Hippocampal formation (tissue), 2 donors: ENCODE data around the gene CLCN7.

Experiments used
- DNase-seq, 2 donors: peaks; one replicate each; lab custom pipeline; 2025; lab: John Stamatoyannopoulos, UW

The CLCN7 gene

DNA sequence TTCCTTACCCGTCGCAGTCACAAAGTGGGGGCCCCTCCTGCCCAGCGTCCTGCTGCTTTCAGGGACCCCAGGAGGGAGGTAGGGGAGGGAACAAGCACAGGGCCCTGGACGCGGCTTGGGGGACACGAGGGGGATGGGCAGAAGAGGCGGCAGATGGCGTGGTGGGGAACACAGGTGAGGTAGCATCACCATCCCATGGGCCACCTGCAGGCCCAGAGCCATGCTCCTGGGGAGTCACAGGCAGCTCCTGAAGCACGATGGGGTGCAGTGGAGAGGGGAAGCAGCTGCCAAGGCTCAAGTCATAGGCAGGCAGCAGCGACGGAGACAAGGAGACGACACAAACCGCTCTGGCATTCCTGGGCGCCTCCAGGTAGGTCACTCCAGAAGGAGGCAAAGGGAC lies 71.1 kb downstream of the CLCN7 start:
- DNase-seq: no peak

DNA sequence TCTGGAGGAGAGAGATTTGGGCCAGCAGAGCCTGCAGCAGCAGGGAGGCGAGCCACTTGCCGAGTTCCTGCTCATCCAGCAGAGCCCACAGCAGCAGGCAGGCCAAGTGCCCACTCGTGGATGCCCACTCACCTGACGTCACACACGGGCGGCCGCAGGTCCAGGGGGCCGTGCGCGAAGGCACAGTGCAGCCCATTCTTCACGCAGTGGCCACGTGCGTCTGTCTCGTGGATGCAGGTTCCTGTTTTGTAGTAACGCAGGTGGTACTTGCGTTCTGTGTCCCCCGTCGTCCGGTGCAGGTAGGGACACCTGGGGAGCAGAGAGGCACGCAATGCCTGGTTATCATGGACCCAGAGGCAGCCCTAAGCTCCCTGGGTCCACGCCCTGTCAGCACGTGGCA lies 71.8 kb downstream of the CLCN7 start:
- no peak for DNase-seq

DNA sequence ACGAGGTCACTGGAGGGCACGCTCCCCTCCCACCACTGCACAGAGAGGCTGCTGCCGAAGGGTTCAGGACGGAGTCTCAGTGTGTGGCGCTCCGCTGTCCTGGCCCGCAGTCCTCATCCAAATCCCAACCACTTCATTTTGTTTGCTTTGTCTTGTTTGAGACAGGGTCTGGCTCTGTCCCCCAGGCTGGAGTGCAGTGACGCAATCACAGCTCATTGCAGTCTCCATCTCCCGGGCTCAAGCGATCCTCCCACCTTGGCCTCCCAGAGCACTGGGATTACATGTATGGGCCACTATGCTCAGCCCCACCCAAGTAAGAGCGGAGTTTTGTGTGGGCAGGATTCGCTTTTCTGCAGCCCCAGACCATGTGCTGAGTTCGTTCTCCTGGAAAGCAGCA lies 73.1 kb downstream of the CLCN7 start:
- no peak for DNase-seq

DNA sequence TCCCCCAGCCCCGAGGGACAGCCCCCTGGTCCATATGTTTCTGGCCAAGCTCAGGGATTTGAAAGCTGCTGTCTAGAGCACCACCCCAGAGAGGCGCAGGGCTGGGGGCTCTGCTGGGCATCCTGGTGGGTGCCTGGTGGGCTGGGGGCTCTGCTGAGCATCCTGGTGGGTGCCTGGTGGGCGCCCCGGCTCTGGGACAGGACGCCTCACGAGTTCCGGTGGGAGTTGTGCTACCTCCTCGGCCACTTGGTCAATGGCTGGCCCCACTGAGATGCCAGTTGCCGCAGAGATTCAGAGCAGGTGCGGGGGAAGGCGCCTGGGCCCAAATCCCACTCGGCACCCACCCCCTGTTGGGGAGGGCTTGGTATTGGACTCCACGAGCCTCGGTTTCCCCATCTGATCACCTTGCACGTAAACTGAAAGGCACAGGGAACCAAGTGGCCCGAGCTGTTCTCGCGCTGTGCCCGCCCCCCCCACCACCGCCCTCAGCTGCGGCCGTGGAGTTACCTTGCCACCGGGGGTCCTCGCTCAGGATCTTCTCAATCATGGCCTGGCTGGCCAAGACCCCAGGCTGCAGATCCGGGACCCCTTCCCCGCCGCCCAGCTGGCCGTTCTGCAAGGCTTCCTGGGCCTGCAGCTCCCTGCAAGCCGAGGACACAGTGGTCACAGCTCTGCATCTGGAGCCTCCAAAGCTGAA lies 73.6 kb downstream of the CLCN7 start:
- DNase-seq: no peak

DNA sequence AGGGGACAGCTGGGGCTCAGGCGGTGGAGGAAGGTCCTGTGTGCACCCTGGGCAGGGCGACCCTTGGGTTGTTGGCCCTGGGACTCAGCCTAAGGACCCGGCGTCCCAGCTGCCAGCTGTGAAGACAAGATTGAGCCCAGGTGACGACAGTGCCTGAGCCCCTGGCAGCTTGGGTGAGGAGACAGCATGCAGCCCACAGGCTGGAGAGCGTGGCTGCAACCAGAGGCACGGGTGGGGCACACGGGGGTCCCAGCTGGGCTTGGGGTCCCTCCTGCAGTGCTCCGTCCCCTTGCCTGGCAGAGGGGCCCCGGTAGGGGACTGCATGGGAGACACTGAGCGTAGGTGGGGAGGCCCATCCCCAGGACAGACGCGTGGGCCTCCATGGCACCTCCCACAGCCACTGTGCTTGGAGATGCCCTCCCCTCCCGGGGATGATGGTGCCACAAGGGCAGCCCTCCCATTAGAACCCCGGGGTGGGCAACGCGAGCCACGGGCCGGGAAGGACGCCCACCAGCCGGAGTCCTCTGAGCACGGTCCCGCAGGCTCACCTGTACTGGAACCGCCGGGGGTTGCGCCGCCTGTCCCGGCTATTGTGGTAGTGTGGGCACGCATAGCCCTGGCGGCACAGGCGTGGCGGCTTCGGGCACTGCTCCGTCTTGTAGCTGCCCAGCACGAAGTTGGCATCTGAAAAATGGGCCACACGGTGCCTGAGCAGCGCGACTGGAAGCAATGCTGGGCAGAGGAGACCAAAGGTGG lies 75.8 kb downstream of the CLCN7 start:
- DNase-seq: no peak

DNA sequence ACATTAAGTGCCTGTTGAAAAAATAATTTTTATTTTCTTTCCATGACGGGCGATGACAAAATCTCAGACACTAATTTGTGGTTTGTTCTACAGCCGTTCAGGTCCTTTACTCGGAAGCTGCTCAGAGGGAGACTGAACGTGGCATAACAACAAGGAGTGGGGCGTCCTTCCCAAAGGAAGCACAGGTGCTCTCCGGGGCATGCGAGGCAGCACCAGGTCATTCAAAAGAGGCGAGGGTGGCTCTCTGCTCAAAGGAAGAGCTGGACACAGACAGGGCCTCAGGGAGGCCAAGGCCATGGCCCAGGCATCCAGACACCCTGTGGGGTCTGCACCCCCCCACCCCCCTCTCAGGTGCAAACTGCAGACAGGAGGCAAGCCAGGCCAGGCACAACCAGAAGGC lies 76.5 kb downstream of the CLCN7 start:
- DNase-seq: no peak

DNA sequence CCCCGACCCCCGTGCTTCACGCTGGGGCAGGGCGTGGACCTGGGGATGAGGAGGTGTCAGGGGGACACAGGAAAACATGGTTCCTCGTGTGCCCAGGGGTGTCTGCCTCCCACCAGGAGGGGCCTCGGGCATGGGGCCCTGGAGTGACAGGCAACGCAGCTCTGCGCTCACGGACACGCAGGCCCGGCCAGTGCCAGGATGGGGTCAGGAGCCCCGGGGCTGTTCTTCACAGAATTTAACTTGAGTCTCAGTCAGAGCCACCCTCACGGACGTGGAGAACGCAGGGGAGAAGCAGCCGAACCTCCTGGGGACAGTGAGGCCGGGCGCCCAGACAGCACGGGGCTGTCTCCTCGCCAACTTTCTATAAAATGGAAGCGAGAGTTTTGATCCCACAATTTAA lies 77.0 kb downstream of the CLCN7 start:
- DNase-seq: no peak

DNA sequence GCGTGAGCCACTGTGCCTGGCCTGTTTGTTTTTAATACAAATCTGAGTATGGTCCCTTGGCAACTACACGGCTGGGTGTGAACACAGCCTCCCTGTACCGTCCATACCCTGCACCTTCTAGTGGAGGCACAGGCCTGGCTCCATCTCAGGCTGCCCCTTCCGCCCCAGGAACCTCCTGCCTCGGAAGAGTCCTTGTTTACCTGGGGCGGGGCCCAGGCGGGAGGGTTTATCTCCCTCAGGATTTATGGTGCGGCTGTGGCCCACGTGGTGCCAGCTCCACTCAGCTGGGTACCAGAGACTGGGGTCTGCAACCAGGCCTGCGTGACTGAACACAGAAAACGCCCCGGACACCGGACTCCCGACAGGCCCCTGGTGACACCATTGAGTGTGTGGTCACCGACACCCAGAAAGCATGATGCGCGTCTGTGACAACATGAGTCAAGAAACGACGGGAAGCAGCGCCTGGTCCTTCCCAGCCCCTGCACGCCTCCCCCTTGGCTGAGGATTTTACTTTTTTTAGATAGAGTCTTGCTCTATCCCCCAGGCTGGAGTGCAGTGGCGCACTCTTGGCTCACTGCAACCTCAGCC lies 79.3 kb downstream of the CLCN7 start:
- DNase-seq: no peak
